ENCODE measurements around the gene WDR59. TPM values are rescaled to one million over a fixed set of nuclear protein-coding genes. Genes with fewer than 3 reads are reported as not detected.

The WDR59 gene
- total and polyA plus RNA-seq, 4 donors: 11.2 to 60.1 (median 32.0) TPM

- Histone ChIP-seq H3K4me1 (ENCODE audit: control insufficient read depth in 5 of 5, insufficient read depth in 5 of 5, low read length in 5 of 5) (peaks cover 0 to 3% (median 0%) of the 10 kb centered on the region in 5 donors), H3K9ac (ENCODE audit: insufficient read depth in 1 of 2, low read length in 2 of 2) (no peak overlapping the region), H3K36me3 (ENCODE audit: control insufficient read depth in 4 of 4, insufficient read depth in 4 of 4, low read length in 4 of 4) (peaks cover 13 to 36% (median 21%) of the 10 kb centered on the region in 4 donors), H3K27me3 (ENCODE audit: control insufficient read depth in 3 of 3, insufficient read depth in 3 of 3, low read length in 2 of 3) (no peaks in the 10 kb centered on the region), H3K27ac (ENCODE audit: low read depth in 1 of 2, low read length in 1 of 2) (peak overlapping the region in 1 of 2 donors; percentile 72), H3K9me3 (ENCODE audit: control insufficient read depth in 4 of 4, insufficient read depth in 3 of 4, low read length in 3 of 4) (no peaks in the 10 kb centered on the region), H3K4me3 (no peak overlapping the region)
- ATAC-seq (ENCODE audit: insufficient read depth, low FRiP score) (no peak), DNase-seq (no peak)
- no peak for TF ChIP-seq CTCF (IDR thresholded peaks at IDR 0.05; ENCODE audit: control extremely low read depth, extremely low read depth)
- WGBS, 2 donors: 95 to 100% methylated on average over 1 of the region's 1 CpG
Measured at GRCh38 chr16:74903120-74903519, 81.8 kb downstream of the WDR59 start.

GRCh38 chr16:74902161-74902560 lies 82.8 kb downstream of the WDR59 start:
- H3K4me1 ChIP-seq (ENCODE audit: control insufficient read depth in 5 of 5, insufficient read depth in 5 of 5, low read length in 5 of 5): peaks cover 0 to 6% (median 0%) of the 10 kb centered on the region in 5 donors
- WGBS, 2 donors: 76 to 93% methylated on average over 5 of the region's 5 CpGs
- no peaks in the 10 kb centered on the region for H3K27me3 ChIP-seq (ENCODE audit: control insufficient read depth in 3 of 3, insufficient read depth in 3 of 3, low read length in 2 of 3)
- H3K9me3 ChIP-seq (ENCODE audit: control insufficient read depth in 4 of 4, insufficient read depth in 3 of 4, low read length in 3 of 4): no peaks in the 10 kb centered on the region
- no peak overlapping the region for H3K4me3 ChIP-seq
- ATAC-seq (ENCODE audit: insufficient read depth, low FRiP score) (no peak), DNase-seq (no peak)
- H3K27ac ChIP-seq (ENCODE audit: low read depth in 1 of 2, low read length in 1 of 2): no peak overlapping the region
- no peak for TF ChIP-seq CTCF (IDR thresholded peaks at IDR 0.05; ENCODE audit: control extremely low read depth, extremely low read depth)
- peaks cover 10 to 27% (median 19%) of the 10 kb centered on the region in 4 donors for H3K36me3 ChIP-seq (ENCODE audit: control insufficient read depth in 4 of 4, insufficient read depth in 4 of 4, low read length in 4 of 4)
- H3K9ac ChIP-seq (ENCODE audit: insufficient read depth in 1 of 2, low read length in 2 of 2): no peak overlapping the region

GRCh38 chr16:74901606-74902005 lies 83.3 kb downstream of the WDR59 start:
- Histone ChIP-seq H3K27me3 (ENCODE audit: control insufficient read depth in 3 of 3, insufficient read depth in 3 of 3, low read length in 2 of 3) (no peaks in the 10 kb centered on the region), H3K9me3 (ENCODE audit: control insufficient read depth in 4 of 4, insufficient read depth in 3 of 4, low read length in 3 of 4) (no peaks in the 10 kb centered on the region), H3K4me1 (ENCODE audit: control insufficient read depth in 5 of 5, insufficient read depth in 5 of 5, low read length in 5 of 5) (peaks cover 0 to 7% (median 0%) of the 10 kb centered on the region in 5 donors), H3K4me3 (no peak overlapping the region), H3K36me3 (ENCODE audit: control insufficient read depth in 4 of 4, insufficient read depth in 4 of 4, low read length in 4 of 4) (peaks cover 5 to 22% (median 16%) of the 10 kb centered on the region in 4 donors), H3K9ac (ENCODE audit: insufficient read depth in 1 of 2, low read length in 2 of 2) (no peak overlapping the region), H3K27ac (ENCODE audit: low read depth in 1 of 2, low read length in 1 of 2) (no peak overlapping the region)
- no peak for TF ChIP-seq CTCF (IDR thresholded peaks at IDR 0.05; ENCODE audit: control extremely low read depth, extremely low read depth)
- ATAC-seq (ENCODE audit: insufficient read depth, low FRiP score): no peak
- DNase-seq: no peak
- WGBS, 2 donors: 92 to 96% methylated on average over 4 of the region's 4 CpGs

- Histone ChIP-seq H3K27ac (ENCODE audit: low read depth in 1 of 2, low read length in 1 of 2) (no peak overlapping the region), H3K9me3 (ENCODE audit: control insufficient read depth in 4 of 4, insufficient read depth in 3 of 4, low read length in 3 of 4) (no peaks in the 10 kb centered on the region), H3K4me3 (no peak overlapping the region), H3K4me1 (ENCODE audit: control insufficient read depth in 5 of 5, insufficient read depth in 5 of 5, low read length in 5 of 5) (peaks cover 0 to 7% (median 0%) of the 10 kb centered on the region in 5 donors), H3K27me3 (ENCODE audit: control insufficient read depth in 3 of 3, insufficient read depth in 3 of 3, low read length in 2 of 3) (no peaks in the 10 kb centered on the region), H3K36me3 (ENCODE audit: control insufficient read depth in 4 of 4, insufficient read depth in 4 of 4, low read length in 4 of 4) (peaks cover 3 to 28% (median 17%) of the 10 kb centered on the region in 4 donors), H3K9ac (ENCODE audit: insufficient read depth in 1 of 2, low read length in 2 of 2) (no peak overlapping the region)
- ATAC-seq (ENCODE audit: insufficient read depth, low FRiP score) (no peak), DNase-seq (no peak)
- WGBS, 2 donors: 96% methylated on average over 4 of the region's 4 CpGs
- TF ChIP-seq CTCF (IDR thresholded peaks at IDR 0.05; ENCODE audit: control extremely low read depth, extremely low read depth): no peak
Measured at GRCh38 chr16:74899816-74900215, 85.1 kb downstream of the WDR59 start.
